GM12878 (cell line): ENCODE results near the gene FTSJ1. TPM values are rescaled to one million over a fixed set of nuclear protein-coding genes. Genes with fewer than 3 reads are reported as not detected.
A peak's percentile ranks its signal among the peaks of the same experiment; 100 is the strongest.

Source experiments
- ATAC-seq: fragments of 200-7000 bp; cut with Tn5 transposase; 3 replicates; pipeline ENCODE4 v1.9.1; 2020; ENCODE audit warnings: mild to moderate bottlenecking, moderate library complexity
- BruUV-seq: library from RNA; stranded (reverse); fragments of 400-500 nt; replicated peaks from 2 replicates; lab custom pipeline; 2021; lab: Mats Ljungman, UMichigan
- CTCF ChIA-PET: fragments of 300-600 bp; sonication (Branson Sonifier 250); formaldehyde crosslinking; extraction: SDS; loops from one replicate; lab custom pipeline; 2021; ENCODE audit warnings: inconsistent platforms; lab: Yijun Ruan, JAX
- POLR2A ChIA-PET: fragments of 350-600 bp; formaldehyde crosslinking; extraction: SDS; loops from one replicate; lab custom pipeline; 2021; ENCODE audit warnings: inconsistent platforms; lab: Charles Lee
- RAD21 ChIA-PET: fragments of 300-600 bp; sonication (Branson Sonifier 250); formaldehyde crosslinking; loops from one replicate; lab custom pipeline; 2023; ENCODE audit warnings: antibody characterized with exemption; ENCODE audit not compliant: unreplicated experiment; lab: Charles Lee
- SMC1A ChIA-PET: fragments of 300-600 bp; sonication (Branson Sonifier 250); formaldehyde crosslinking; loops from one replicate; lab custom pipeline; 2023; ENCODE audit not compliant: unreplicated experiment, uncharacterized antibody; lab: Charles Lee
- DNase-seq: peaks from one replicate; pipeline ENCODE4 v3.0.0-alpha.2; 2011; ENCODE audit warnings: low read depth, low spot score
- FAIRE-seq: peaks from 3 replicates; lab custom pipeline; 2011; peaks lifted over from hg19 to GRCh38; lab: Jason Lieb, UNC
- H2AFZ ChIP-seq: 2 replicates; pipeline ENCODE4 v1.6.0; 2011; ENCODE audit warnings: low read depth, low read length, control low read depth; ENCODE audit not compliant: control insufficient read depth
- H3K27ac ChIP-seq: 2 replicates; pipeline ENCODE4 v1.5.1; 2011; ENCODE audit warnings: control low read depth; ENCODE audit not compliant: control insufficient read depth, insufficient read depth
- H3K27me3 ChIP-seq, 2 experiments: replicated peaks in 1 of 2; 2 replicates each; pipeline versions ENCODE4 v1.6.0 to v1.6.1; 2011; ENCODE audit warnings: low read length in 1 of 2; ENCODE audit not compliant: control insufficient read depth in 2 of 2, insufficient read depth in 2 of 2
- H3K36me3 ChIP-seq, 2 experiments: 2 replicates each; pipeline ENCODE4 v1.5.1; 2011; ENCODE audit warnings: low read length in 1 of 2; ENCODE audit not compliant: control insufficient read depth in 2 of 2, insufficient read depth in 2 of 2
- H3K4me1 ChIP-seq: 2 replicates; pipeline ENCODE4 v1.6.1; 2011; ENCODE audit warnings: mild to moderate bottlenecking, low read length, moderate library complexity, mixed read lengths; ENCODE audit not compliant: control insufficient read depth, insufficient read depth
- H3K4me2 ChIP-seq: 2 replicates; pipeline ENCODE4 v1.6.0; 2011; ENCODE audit warnings: control low read depth; ENCODE audit not compliant: control insufficient read depth, insufficient read depth
- H3K4me3 ChIP-seq: fragments of 200-600 bp; sonication (generic); 2 replicates; pipeline ENCODE4 v1.5.1; 2016
- H3K79me2 ChIP-seq: 2 replicates; pipeline ENCODE4 v1.6.0; 2011; ENCODE audit warnings: low read length; ENCODE audit not compliant: control insufficient read depth, insufficient read depth
- H3K9ac ChIP-seq: 2 replicates; pipeline ENCODE4 v1.8.0; 2011; ENCODE audit warnings: low read length, control low read depth, mixed read lengths; ENCODE audit not compliant: control insufficient read depth, insufficient read depth
- H3K9me3 ChIP-seq: replicated peaks from 3 replicates; pipeline ENCODE4 v1.5.1; 2011; ENCODE audit warnings: mild to moderate bottlenecking, low read length; ENCODE audit not compliant: control insufficient read depth, insufficient read depth
- H4K20me1 ChIP-seq: 2 replicates; pipeline ENCODE4 v1.6.0; 2011; ENCODE audit not compliant: control insufficient read depth, insufficient read depth
- BCLAF1 ChIP-seq: fragments of 450-650 bp; IDR thresholded peaks from 2 replicates; pipeline ENCODE4 v1.6.1; 2017; ENCODE audit warnings: antibody characterized with exemption, mild to moderate bottlenecking, moderate library complexity
- BHLHE40 ChIP-seq, 2 experiments: fragments of 450-650 bp in 1 of 2; IDR thresholded peaks; 2 replicates each; pipeline ENCODE4 v1.6.1; 2011 to 2017; ENCODE audit warnings: low read depth in 2 of 2, borderline replicate concordance in 1 of 2, improper control_type of control experiment in 1 of 2, low read length in 1 of 2, mild to moderate bottlenecking in 1 of 2
- EGR1 ChIP-seq, 2 experiments: IDR thresholded peaks; 1 replicate in 1 of 2; 2 replicates in 1 of 2; pipeline ENCODE4 v1.6.1; 2011 to 2012; ENCODE audit warnings: low read depth in 2 of 2, low read length in 2 of 2, borderline replicate concordance in 1 of 2, mild to moderate bottlenecking in 1 of 2, moderate library complexity in 1 of 2
- ETV6 ChIP-seq, 2 experiments: fragments of 450-650 bp in 1 of 2; IDR thresholded peaks in 1 of 2; conservative IDR thresholded peaks in 1 of 2; 2 replicates each; pipeline ENCODE4 v1.6.1; 2014; ENCODE audit warnings: antibody characterized with exemption in 1 of 2, borderline replicate concordance in 1 of 2, low read depth in 1 of 2, mild to moderate bottlenecking in 1 of 2, moderate library complexity in 1 of 2
- FOXM1 ChIP-seq: IDR thresholded peaks from 2 replicates; pipeline ENCODE4 v1.6.1; 2012; ENCODE audit warnings: low read depth, mild to moderate bottlenecking, inconsistent platforms, low read length, moderate library complexity
- MXI1 ChIP-seq: fragments of 150-350 bp; IDR thresholded peaks from 2 replicates; pipeline ENCODE4 v1.6.1; 2011; ENCODE audit warnings: low read depth, mild to moderate bottlenecking, inconsistent platforms, low read length, improper control_type of control experiment
- MYB ChIP-seq: fragments of 150-350 bp; IDR thresholded peaks from 2 replicates; pipeline ENCODE4 v1.6.1; 2014; ENCODE audit warnings: mild to moderate bottlenecking, low read depth, low read length, borderline replicate concordance
- NFXL1 ChIP-seq: fragments of 450-650 bp; IDR thresholded peaks from 2 replicates; pipeline ENCODE4 v1.6.1; 2017; ENCODE audit warnings: antibody characterized with exemption, mild to moderate bottlenecking, borderline replicate concordance
- PAX5 ChIP-seq: IDR thresholded peaks from 2 replicates; pipeline ENCODE4 v1.6.1; 2011; ENCODE audit warnings: low read depth, low read length, borderline replicate concordance
- RCOR1 ChIP-seq: conservative IDR thresholded peaks from 2 replicates; pipeline ENCODE4 v1.6.1; 2012; ENCODE audit warnings: low read depth, low read length, improper control_type of control experiment
- SMAD1 ChIP-seq: fragments of 450-650 bp; IDR thresholded peaks from 2 replicates; pipeline ENCODE4 v1.6.1; 2018; ENCODE audit warnings: mild to moderate bottlenecking, low read depth; ENCODE audit not compliant: partially characterized antibody
- ZNF274 ChIP-seq: IDR thresholded peaks from one replicate; pipeline ENCODE4 v1.8.0; 2011; ENCODE audit not compliant: insufficient read length, insufficient read depth
- WGBS: methylation state at CpG from one replicate; pipeline ENCODE4 v1.1.6; 2016; ENCODE audit warnings: low lambda C conversion rate; ENCODE audit not compliant: insufficient replicate concordance, insufficient coverage; ENCODE audit errors: missing lambda C conversion rate; 5-methylcytosine and 5-hydroxymethylcytosine counted together
- in situ Hi-C: fragments of 300-500 bp; cut with MboI; formaldehyde crosslinking; loops from 9 replicates; pipeline ENCODE4 v1.14.3; 2018; ENCODE audit warnings: mixed read lengths
- intact Hi-C: fragments of 100-400 bp; cut with micrococcal nuclease; formaldehyde crosslinking; loops from one replicate; pipeline ENCODE4 v1.14.2; 2022; ENCODE audit not compliant: unreplicated experiment
- polyA plus RNA-seq, 11 experiments: library from polyadenylated mRNA; depleted of rRNA in 4 of 11; unstranded in 6 of 11; stranded (reverse) in 5 of 11; fragments of >200 nt; fragmentation: Nextera tagmentation in 4 of 11; fragmentation: Illumina TruSeq in 1 of 11; extraction: Ambion mirVana in 4 of 11; extraction: Trizol in 1 of 11; gene quantifications; 1 replicate in 1 of 11; 2 replicates in 10 of 11; pipeline versions ENCODE4 v1.2.1 to v1.2.3, GENCODE V29; 2011 to 2016; ENCODE audit warnings: inconsistent platforms in 2 of 11, missing spikeins in 2 of 11, low read depth in 1 of 11
- total RNA-seq, 4 experiments: library from RNA; depleted of rRNA in 3 of 4; stranded (reverse); fragments of >200 nt in 3 of 4; fragmentation: Illumina TruSeq in 1 of 4; extraction: Trizol in 1 of 4; gene quantifications; 2 replicates each; pipeline versions ENCODE4 v1.2.1 to v1.2.3, GENCODE V29; 2013 to 2021

The FTSJ1 gene
- total and polyA plus RNA-seq, 10 of the 15 experiments (the other 5 are each of a cell fraction or from before 2014, with no cell fraction given), result 8.8 to 87.8 (median 57.9) TPM

- H3K9me3 ChIP-seq, result no peaks in the 10 kb centered on the region
- no peaks in the 10 kb centered on the region for H3K79me2 ChIP-seq
- SMC1A ChIA-PET, result no interaction called here
- no peaks in the 10 kb centered on the region for H4K20me1 ChIP-seq
- TF ChIP-seq MXI1, result no peak
- no peak for TF ChIP-seq NFXL1
- TF ChIP-seq SMAD1, result no peak
- TF ChIP-seq BHLHE40 (IDR thresholded peaks at IDR 0.05; ENCODE audit: borderline replicate concordance in 1 of 2, low read depth in 2 of 2, low read length in 1 of 2), result no peak
- TF ChIP-seq, all 136 proteins: peak for 0
- in situ Hi-C loops, result no loop called here
- RAD21 ChIA-PET, result no interaction called here
- Histone ChIP-seq H3K4me3 (peak overlapping the region; percentile 79), H3K27me3 (no peaks in the 10 kb centered on the region), H3K27ac (peak overlapping the region; percentile 41), H3K4me2 (peak overlapping the region; percentile 49), H2AFZ (peak overlapping the region; percentile 59), H3K36me3 (no peaks in the 10 kb centered on the region), H3K4me1 (no peaks in the 10 kb centered on the region; the same call in 1 of the 2 replicates), H3K9ac (peak overlapping the region; percentile 61)
- intact Hi-C loops, result loop anchor here (2.0 kb wide), 1 partner anchor 32 kb away; the partner anchor contains the start of gene FTSJ1
- POLR2A ChIA-PET, result no interaction called here
- FAIRE-seq, result no peak
- BruUV-seq, result no TSS peak
- CTCF ChIA-PET, result interaction anchor here (1.5 kb wide), 1 partner anchor 31 kb away, joined by 4 read pairs; the partner anchor contains the start of gene TBC1D25
- ATAC-seq, result peak; percentile 49
- 41% methylated on average over 12 of the region's 16 CpGs for WGBS
- DNase-seq, result no peak
Observed at GRCh38 chrX:48509245-48509590, 33.2 kb downstream of the FTSJ1 start.

- Histone ChIP-seq H3K9me3 (no peaks in the 10 kb centered on the region), H3K4me3 (peak overlapping the region; percentile 79), H3K36me3 (no peaks in the 10 kb centered on the region), H3K4me1 (no peaks in the 10 kb centered on the region; the same call in 1 of the 2 replicates), H3K27me3 (no peaks in the 10 kb centered on the region), H3K4me2 (peak overlapping the region; percentile 49), H3K79me2 (no peaks in the 10 kb centered on the region), H3K27ac (no peak overlapping the region), H2AFZ (0 out of 2 replicates have a peak overlapping the region, but pooled peaks have one; percentile 9), H3K9ac (peak overlapping the region; percentile 61), H4K20me1 (no peaks in the 10 kb centered on the region)
- no TSS peak for BruUV-seq
- intact Hi-C loops (loop anchor here (2.0 kb wide), 1 partner anchor 33 kb away; the partner anchor contains the start of gene FTSJ1), in situ Hi-C loops (no loop called here)
- no peak for DNase-seq
- CTCF ChIA-PET, result no interaction called here
- SMC1A ChIA-PET, result interaction anchor here (0.8 kb wide), 1 partner anchor 66 kb away, joined by 3 read pairs; no protein-coding TSS in a partner anchor
- no peak for FAIRE-seq
- 45% methylated on average over 11 of the region's 11 CpGs for WGBS
- RAD21 ChIA-PET, result no interaction called here
- POLR2A ChIA-PET, result interaction anchor here (1.0 kb wide), 1 partner anchor 30 kb away, joined by 3 read pairs; the partner anchor contains the start of gene TBC1D25
- no peak for ATAC-seq
- TF ChIP-seq MYB (no peak), RCOR1 (no peak), PAX5 (no peak), FOXM1 (no peak), BCLAF1 (no peak), ETV6 (conservative IDR thresholded peaks at IDR 0.05 in 1 of 2, IDR thresholded peaks at IDR 0.05 in 1 of 2; ENCODE audit: borderline replicate concordance in 1 of 2, low read depth in 1 of 2) (no peak), ZNF274 (no peak), EGR1 (IDR thresholded peaks at IDR 0.05; ENCODE audit: borderline replicate concordance in 1 of 2, low read depth in 2 of 2, low read length in 2 of 2) (no peak)
Observed at GRCh38 chrX:48509619-48510018, 33.6 kb downstream of the FTSJ1 start.
